AG04449 (cell line): ENCODE measurements around the gene SPATA18.

Source experiments
- CTCF ChIA-PET: fragments of 350-600 bp; formaldehyde crosslinking; extraction: SDS; loops from one replicate; lab custom pipeline; 2021; ENCODE audit warnings: antibody characterized with exemption; lab: Yijun Ruan, JAX
- POLR2A ChIA-PET: fragments of 400-600, 350-600 bp; formaldehyde crosslinking; extraction: SDS; loops from one replicate; lab custom pipeline; 2020; ENCODE audit warnings: antibody characterized with exemption, inconsistent platforms; lab: Yijun Ruan, JAX
- DNase-seq: peaks from one replicate; pipeline ENCODE4 v3.0.0-alpha.2; 2010; ENCODE audit warnings: low read depth, low spot score
- H3K4me3 ChIP-seq: 2 replicates; pipeline ENCODE4 v1.5.1; 2011; ENCODE audit warnings: low read depth, mild to moderate bottlenecking, control low read depth, low read length
- TF ChIP-seq, protein P1 (sequence below): IDR thresholded peaks from one replicate; pipeline ENCODE4 v1.5.1; 2011; ENCODE audit warnings: mild to moderate bottlenecking, moderate library complexity, low read length, control low read depth, inconsistent platforms; ENCODE audit not compliant: insufficient read depth; ENCODE audit errors: missing control alignments

SPATA18 gene

DNA sequence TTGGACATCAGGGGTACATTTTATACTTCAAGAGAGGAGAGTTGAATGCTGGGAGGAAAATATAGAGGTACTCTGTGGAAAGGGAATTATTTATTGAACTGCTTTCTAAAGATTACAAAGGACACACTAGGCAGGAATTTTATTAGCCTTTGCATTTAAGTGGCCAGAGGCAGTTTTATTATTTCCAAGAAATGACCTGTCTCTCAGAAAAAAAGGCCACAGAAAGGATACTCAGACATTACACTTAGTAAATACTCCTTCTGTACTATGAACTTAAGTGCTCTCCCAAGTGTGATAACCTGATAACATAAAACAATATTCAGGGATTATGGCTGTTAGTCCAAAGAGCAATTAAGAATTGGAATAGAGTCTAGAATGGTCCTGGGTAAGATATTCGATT, 38.5 kb upstream of the SPATA18 start:
- ChIA-PET POLR2A (no interaction called here), CTCF (no interaction called here)
- no peak for DNase-seq
- H3K4me3 ChIP-seq: no peak overlapping the region
- TF ChIP-seq, protein P1, sequence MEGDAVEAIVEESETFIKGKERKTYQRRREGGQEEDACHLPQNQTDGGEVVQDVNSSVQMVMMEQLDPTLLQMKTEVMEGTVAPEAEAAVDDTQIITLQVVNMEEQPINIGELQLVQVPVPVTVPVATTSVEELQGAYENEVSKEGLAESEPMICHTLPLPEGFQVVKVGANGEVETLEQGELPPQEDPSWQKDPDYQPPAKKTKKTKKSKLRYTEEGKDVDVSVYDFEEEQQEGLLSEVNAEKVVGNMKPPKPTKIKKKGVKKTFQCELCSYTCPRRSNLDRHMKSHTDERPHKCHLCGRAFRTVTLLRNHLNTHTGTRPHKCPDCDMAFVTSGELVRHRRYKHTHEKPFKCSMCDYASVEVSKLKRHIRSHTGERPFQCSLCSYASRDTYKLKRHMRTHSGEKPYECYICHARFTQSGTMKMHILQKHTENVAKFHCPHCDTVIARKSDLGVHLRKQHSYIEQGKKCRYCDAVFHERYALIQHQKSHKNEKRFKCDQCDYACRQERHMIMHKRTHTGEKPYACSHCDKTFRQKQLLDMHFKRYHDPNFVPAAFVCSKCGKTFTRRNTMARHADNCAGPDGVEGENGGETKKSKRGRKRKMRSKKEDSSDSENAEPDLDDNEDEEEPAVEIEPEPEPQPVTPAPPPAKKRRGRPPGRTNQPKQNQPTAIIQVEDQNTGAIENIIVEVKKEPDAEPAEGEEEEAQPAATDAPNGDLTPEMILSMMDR: no peak

GRCh38 chr4:52014903-52015302, 36.2 kb upstream of the SPATA18 start:
- CTCF ChIA-PET: interaction anchor here (1.3 to 2.5 kb wide), 3 partner anchors 119 to 183 kb away, joined by 4 to 12 read pairs (median 4); no protein-coding TSS in a partner anchor
- no peak for DNase-seq
- TF ChIP-seq, protein P1: no peak

DNA sequence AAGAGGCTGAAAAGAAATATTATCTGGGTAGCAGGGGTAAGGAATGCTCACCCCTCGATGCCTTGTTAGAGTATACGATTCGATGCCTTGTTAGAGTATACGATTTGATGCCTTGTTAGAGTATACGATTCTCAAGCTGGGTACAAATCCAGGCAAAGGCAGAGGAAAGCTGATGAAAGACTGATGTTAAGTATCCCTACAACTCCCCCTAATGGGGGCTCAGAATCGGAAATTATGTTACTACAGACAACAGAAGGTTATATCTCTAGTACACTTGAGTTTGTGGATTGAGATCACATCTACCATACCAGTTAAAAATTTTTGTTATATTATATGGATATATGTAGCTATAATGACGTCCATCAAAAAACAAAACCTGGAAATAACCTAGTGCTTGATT, 35.7 kb upstream of the SPATA18 start:
- ChIA-PET POLR2A (no interaction called here), CTCF (interaction anchor here (1.3 to 2.5 kb wide), 3 partner anchors 119 to 184 kb away, joined by 4 to 12 read pairs (median 4); no protein-coding TSS in a partner anchor)
- TF ChIP-seq, protein P1: no peak
- DNase-seq: no peak
- H3K4me3 ChIP-seq: no peak overlapping the region

More at GRCh38 chr4:52014903-52015302, 36.2 kb upstream of the SPATA18 start:
- POLR2A ChIA-PET: no interaction called here
- no peak overlapping the region for H3K4me3 ChIP-seq

DNA sequence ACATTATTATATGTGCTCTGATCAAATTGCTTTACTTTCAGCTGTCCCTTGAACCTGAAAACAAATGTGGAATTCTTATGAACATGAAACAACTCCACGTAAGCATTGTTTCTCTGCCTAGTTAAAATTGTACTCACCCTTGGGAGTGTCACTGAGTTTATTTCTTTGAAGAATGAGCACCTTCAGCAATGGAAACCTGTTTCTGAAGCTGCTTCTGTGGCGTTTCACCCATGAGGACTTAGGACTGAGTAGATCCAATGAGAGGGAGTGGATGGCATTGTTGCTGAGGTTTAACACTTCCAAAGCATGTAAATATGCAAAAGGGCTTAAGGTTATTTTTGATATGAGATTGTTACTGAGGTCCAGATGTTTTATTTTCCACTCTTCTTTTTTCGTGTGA, 34.1 kb upstream of the SPATA18 start:
- no peak for DNase-seq
- no peak overlapping the region for H3K4me3 ChIP-seq
- CTCF ChIA-PET: interaction anchor here (4.0 kb wide), 1 partner anchor 121 kb away, joined by 17 read pairs; no protein-coding TSS in a partner anchor
- POLR2A ChIA-PET: no interaction called here
- TF ChIP-seq, protein P1: no peak

- POLR2A ChIA-PET: no interaction called here
- TF ChIP-seq, protein P1: no peak
Measured at GRCh38 chr4:52017814-52018213, 33.3 kb upstream of the SPATA18 start.

GRCh38 chr4:52019936-52020657, 31.0 kb upstream of the SPATA18 start, which contains the start of gene LRRC66:
Gene LRRC66, minus strand, starts transcription at chr4:52020363. Its CDS starts 2,750 bp downstream, at chr4:52017613.
- no peak for DNase-seq
- TF ChIP-seq, protein P1: no peak
- POLR2A ChIA-PET: no interaction called here
- CTCF ChIA-PET: interaction anchor here (1.0 to 4.0 kb wide), 4 partner anchors 8 to 189 kb away, joined by 3 to 17 read pairs (median 4); no protein-coding TSS in a partner anchor
- no peak within 1 kb of the TSS for H3K4me3 ChIP-seq

More at GRCh38 chr4:52017814-52018213, 33.3 kb upstream of the SPATA18 start:
- DNase-seq: no peak
- CTCF ChIA-PET: interaction anchor here (4.0 kb wide), 1 partner anchor 122 kb away, joined by 17 read pairs; no protein-coding TSS in a partner anchor
- no peak overlapping the region for H3K4me3 ChIP-seq
